H1 (cell line): Measurements from ENCODE around the gene CHIC1. TPM values are rescaled to one million over a fixed set of nuclear protein-coding genes. Genes with fewer than 3 reads are reported as not detected.
A peak's percentile ranks its signal among the peaks of the same experiment; 100 is the strongest.

Source experiments
- CTCF ChIA-PET: fragments of 300-600 bp; sonication (Branson Sonifier 250); formaldehyde crosslinking; loops from one replicate; lab custom pipeline; 2021; ENCODE audit not compliant: partially characterized antibody; lab: Charles Lee
- POLR2A ChIA-PET: fragments of 300-600 bp; sonication (Branson Sonifier 250); formaldehyde crosslinking; loops from one replicate; lab custom pipeline; 2021; ENCODE audit warnings: inconsistent platforms; ENCODE audit not compliant: partially characterized antibody; lab: Charles Lee
- DNase-seq, 2 experiments: peaks; one replicate each; pipeline versions ENCODE4 v3.0.0 to v3.0.0-alpha.2; 2010 to 2022; ENCODE audit warnings: low spot score in 2 of 2, low read depth in 1 of 2, mixed read lengths in 1 of 2
- FAIRE-seq: peaks from 2 replicates; lab custom pipeline; 2011; peaks lifted over from hg19 to GRCh38; lab: Jason Lieb, UNC
- H2AFZ ChIP-seq: 2 replicates; pipeline ENCODE4 v1.8.1; 2012; ENCODE audit warnings: low read length, inconsistent platforms
- H2AK5ac ChIP-seq: 2 replicates; pipeline ENCODE4 v1.6.1; 2013; ENCODE audit warnings: low read depth, low read length
- H2BK120ac ChIP-seq: replicated peaks from 2 replicates; pipeline ENCODE3; 2013; ENCODE audit warnings: low read depth, low read length, inconsistent platforms
- H2BK12ac ChIP-seq: 2 replicates; pipeline ENCODE4 v1.6.1; 2013; ENCODE audit warnings: low read depth, low read length
- H2BK15ac ChIP-seq: 2 replicates; pipeline ENCODE4 v1.6.1; 2013; ENCODE audit warnings: low read length
- H2BK20ac ChIP-seq: 2 replicates; pipeline ENCODE4 v1.6.1; 2013; ENCODE audit warnings: low read length
- H2BK5ac ChIP-seq: 2 replicates; pipeline ENCODE4 v1.6.1; 2013; ENCODE audit warnings: low read depth, low read length
- H3K14ac ChIP-seq: 2 replicates; pipeline ENCODE4 v1.6.1; 2013; ENCODE audit warnings: inconsistent platforms; ENCODE audit not compliant: insufficient read length
- H3K18ac ChIP-seq: 2 replicates; pipeline ENCODE4 v1.6.1; 2013; ENCODE audit warnings: low read length; ENCODE audit errors: extremely low read depth
- H3K23ac ChIP-seq: 2 replicates; pipeline ENCODE4 v1.6.1; 2013; ENCODE audit warnings: inconsistent platforms; ENCODE audit not compliant: insufficient read length
- H3K23me2 ChIP-seq: 2 replicates; pipeline ENCODE4 v1.6.1; 2013; ENCODE audit warnings: low read depth, low read length
- H3K27ac ChIP-seq: 2 replicates; pipeline ENCODE4 v1.6.1; 2011; ENCODE audit warnings: low read depth, low read length, inconsistent platforms
- H3K27me3 ChIP-seq, 4 experiments: replicated peaks in 1 of 4; 1 replicate in 1 of 4; 2 replicates in 3 of 4; pipeline versions ENCODE4 v1.6.1 to v1.8.1; 2011 to 2013; ENCODE audit warnings: low read length in 3 of 4, mild to moderate bottlenecking in 3 of 4, inconsistent platforms in 2 of 4, mixed read lengths in 2 of 4, moderate library complexity in 1 of 4; ENCODE audit not compliant: control insufficient read depth in 3 of 4, insufficient read depth in 3 of 4; ENCODE audit errors: extremely low read depth in 1 of 4
- H3K36me3 ChIP-seq, 4 experiments: 2 replicates each; pipeline versions ENCODE4 v1.6.1 to v1.8.1; 2011 to 2013; ENCODE audit warnings: mild to moderate bottlenecking in 4 of 4, low read length in 3 of 4, moderate library complexity in 2 of 4, control low read depth in 1 of 4, inconsistent platforms in 1 of 4; ENCODE audit not compliant: insufficient read depth in 4 of 4, control insufficient read depth in 2 of 4
- H3K4ac ChIP-seq: replicated peaks from 2 replicates; pipeline ENCODE3; 2013; ENCODE audit warnings: low read length, low read depth, mixed read lengths, inconsistent platforms; ENCODE audit not compliant: insufficient read length
- H3K4me1 ChIP-seq, 4 experiments: replicated peaks in 1 of 4; 1 replicate in 1 of 4; 2 replicates in 3 of 4; pipeline versions ENCODE4 v1.6.1 to v1.8.1; 2011 to 2013; ENCODE audit warnings: low read length in 3 of 4, inconsistent platforms in 2 of 4, mixed read lengths in 1 of 4; ENCODE audit not compliant: insufficient read depth in 4 of 4, control insufficient read depth in 3 of 4
- H3K4me2 ChIP-seq, 2 experiments: 2 replicates each; pipeline versions ENCODE4 v1.6.1 to v1.8.1; 2011 to 2013; ENCODE audit warnings: low read depth in 2 of 2, low read length in 2 of 2, control low read depth in 1 of 2, inconsistent platforms in 1 of 2, mild to moderate bottlenecking in 1 of 2; ENCODE audit not compliant: insufficient read depth in 1 of 2
- H3K4me3 ChIP-seq, 4 experiments: fragments of 200-600, 300-600 bp in 1 of 4; sonication (generic), shearing (Covaris generic), sonication (Bioruptor Twin) in 1 of 4; 2 replicates each; pipeline versions ENCODE4 v1.5.1 to v1.8.1; 2011 to 2016; ENCODE audit warnings: low read length in 4 of 4, low read depth in 3 of 4, control low read depth in 2 of 4, inconsistent platforms in 2 of 4, mild to moderate bottlenecking in 2 of 4, mixed read lengths in 1 of 4, moderate library complexity in 1 of 4; ENCODE audit not compliant: insufficient read depth in 2 of 4; ENCODE audit errors: extremely low read depth in 1 of 4
- H3K56ac ChIP-seq: replicated peaks from 2 replicates; pipeline ENCODE3; 2013; ENCODE audit warnings: low read depth, mild to moderate bottlenecking, mixed read lengths, low read length, inconsistent platforms; ENCODE audit not compliant: insufficient read length
- H3K79me1 ChIP-seq: 2 replicates; pipeline ENCODE4 v1.6.1; 2013; ENCODE audit warnings: low read depth, low read length, control low read depth
- H3K79me2 ChIP-seq, 2 experiments: 2 replicates each; pipeline versions ENCODE4 v1.6.1 to v1.8.1; 2012 to 2013; ENCODE audit warnings: low read length in 2 of 2, mild to moderate bottlenecking in 2 of 2, inconsistent platforms in 1 of 2; ENCODE audit not compliant: insufficient read depth in 2 of 2, control insufficient read depth in 1 of 2
- H3K9ac ChIP-seq, 4 experiments: replicated peaks in 1 of 4; 1 replicate in 1 of 4; 2 replicates in 3 of 4; pipeline versions ENCODE4 v1.6.1 to v1.8.1; 2011 to 2013; ENCODE audit warnings: low read depth in 3 of 4, low read length in 3 of 4, control low read depth in 2 of 4, mild to moderate bottlenecking in 2 of 4, moderate library complexity in 2 of 4, inconsistent platforms in 1 of 4; ENCODE audit errors: extremely low read depth in 1 of 4
- H3K9me3 ChIP-seq, 2 experiments: 2 replicates each; pipeline versions ENCODE4 v1.6.1 to v1.8.1; 2012 to 2013; ENCODE audit warnings: mild to moderate bottlenecking in 2 of 2, moderate library complexity in 2 of 2, control low read depth in 1 of 2, inconsistent platforms in 1 of 2, low read depth in 1 of 2, low read length in 1 of 2, mixed read lengths in 1 of 2; ENCODE audit not compliant: insufficient read depth in 2 of 2
- H4K20me1 ChIP-seq, 2 experiments: replicated peaks in 1 of 2; 2 replicates each; pipeline versions ENCODE3 to v1.8.1; 2011 to 2013; ENCODE audit warnings: inconsistent platforms in 2 of 2, low read length in 2 of 2, mild to moderate bottlenecking in 1 of 2; ENCODE audit not compliant: insufficient read depth in 2 of 2, control insufficient read depth in 1 of 2
- H4K5ac ChIP-seq: 2 replicates; pipeline ENCODE4 v1.6.1; 2013; ENCODE audit warnings: low read length, low read depth, mixed read lengths, inconsistent platforms; ENCODE audit not compliant: insufficient read length
- H4K8ac ChIP-seq: 2 replicates; pipeline ENCODE4 v1.8.0; 2013; ENCODE audit warnings: mild to moderate bottlenecking, moderate library complexity, low read length, inconsistent platforms; ENCODE audit not compliant: insufficient read depth; ENCODE audit errors: extremely low read depth
- H4K91ac ChIP-seq: replicated peaks from 2 replicates; pipeline ENCODE3; 2013; ENCODE audit warnings: low read length, mixed read lengths, inconsistent platforms; ENCODE audit not compliant: insufficient read length
- BCL11A ChIP-seq, 2 experiments: IDR thresholded peaks; one replicate each; pipeline ENCODE4 v1.6.1; 2011; ENCODE audit warnings: low read depth in 2 of 2, low read length in 2 of 2, mild to moderate bottlenecking in 2 of 2
- CREB1 ChIP-seq: IDR thresholded peaks from 2 replicates; pipeline ENCODE4 v1.6.1; 2012; ENCODE audit warnings: inconsistent platforms
- GABPA ChIP-seq: IDR thresholded peaks from 2 replicates; pipeline ENCODE4 v1.6.1; 2011; ENCODE audit warnings: mild to moderate bottlenecking, low read length, moderate library complexity, borderline replicate concordance; ENCODE audit not compliant: insufficient read depth
- SRF ChIP-seq: IDR thresholded peaks from 2 replicates; pipeline ENCODE4 v1.6.1; 2011; ENCODE audit warnings: mild to moderate bottlenecking, low read depth, low read length, moderate library complexity
- TAF1 ChIP-seq: IDR thresholded peaks from 2 replicates; pipeline ENCODE4 v1.6.1; 2011; ENCODE audit warnings: mild to moderate bottlenecking, low read depth, low read length
- TBP ChIP-seq: IDR thresholded peaks from 2 replicates; pipeline ENCODE4 v1.6.1; 2011; ENCODE audit warnings: low read depth, low read length, improper control_type of control experiment
- WGBS, 2 experiments: shearing (Covaris generic) in 1 of 2; methylation state at CpG; one replicate each; pipeline versions ENCODE4 v1.1.6 to v1.1.7; 2013 to 2015; ENCODE audit warnings: low lambda C conversion rate in 2 of 2, mixed read lengths in 2 of 2, inconsistent platforms in 1 of 2, low coverage in 1 of 2, missing lambda C conversion rate in 1 of 2; ENCODE audit not compliant: insufficient replicate concordance in 2 of 2, insufficient coverage in 1 of 2, insufficient read length in 1 of 2; ENCODE audit errors: extremely low coverage in 1 of 2, missing lambda C conversion rate in 1 of 2; 5-methylcytosine and 5-hydroxymethylcytosine counted together
- long read RNA-seq, 2 experiments: library from RNA in 1 of 2; library from capped mRNA in 1 of 2; stranded (forward); transcript quantifications; one replicate each; pipeline ENCODE4 v2.0.0, GENCODE V29; 2021; ENCODE audit warnings: inconsistent platforms in 1 of 2
- polyA minus RNA-seq, 3 experiments: library from RNA; depleted of rRNA, polyadenylated mRNA; stranded (reverse); fragments of >200 nt; gene quantifications; 1 replicate in 2 of 3; 2 replicates in 1 of 3; pipeline ENCODE4 v1.2.3, GENCODE V29; 2011
- polyA plus RNA-seq, 7 experiments: library from polyadenylated mRNA; depleted of rRNA in 3 of 7; stranded (reverse) in 5 of 7; unstranded in 2 of 7; fragments of >200 nt in 5 of 7; fragments of 200-250 nt in 2 of 7; gene quantifications; 1 replicate in 5 of 7; 2 replicates in 1 of 7; 4 replicates in 1 of 7; pipeline versions ENCODE4 v1.2.1 to v1.2.3, GENCODE V29; 2011 to 2013; ENCODE audit warnings: missing spikeins in 2 of 7, mixed read lengths in 2 of 7
- total RNA-seq: library from RNA; stranded (reverse); fragmentation: NEBNext Ultra II Directional; extraction: Animal tissue kit (Norgen Biotek cat#: 25700); gene quantifications from 2 replicates; pipeline ENCODE4 v1.2.1, GENCODE V29; 2021
- TF ChIP-seq, protein P1 (sequence below): IDR thresholded peaks from 2 replicates; pipeline ENCODE4 v1.6.1; 2011; ENCODE audit warnings: low read depth, mild to moderate bottlenecking, low read length; ENCODE audit not compliant: insufficient read depth

The CHIC1 gene
- total RNA-seq, result 9.6 and 10.1 TPM in 2 replicates
- 1.9 and 3.1 TPM in 2 replicates for polyA plus RNA-seq (2011; rRNA removed)
- polyA plus RNA-seq (2011; cell fraction: cytosol; rRNA removed), result 3.8 TPM
- polyA plus RNA-seq (2011; cell fraction: nucleus; rRNA removed), result 2.1 TPM
- 2.6 to 5.5 TPM (median 4.5 TPM) in 4 replicates for polyA plus RNA-seq (2012, experiment 1 of 2)
- 0.46 TPM for polyA plus RNA-seq (2012, experiment 2 of 2)
- polyA plus RNA-seq (2013, experiment 1 of 2), result 3.7 TPM
- polyA plus RNA-seq (2013, experiment 2 of 2), result 3.0 TPM
- 10.8 and 10.9 TPM in 2 replicates for polyA minus RNA-seq (2011; rRNA and poly(A)+ RNA removed)
- 3.1 TPM for polyA minus RNA-seq (2011; cell fraction: cytosol; rRNA and poly(A)+ RNA removed)
- polyA minus RNA-seq (2011; cell fraction: nucleus; rRNA and poly(A)+ RNA removed), result 19.4 TPM
- long read RNA-seq, experiment 1, partial matches to known transcripts, result 0 of 4 reads
- long read RNA-seq, experiment 1, other reads (novel, unspliced or antisense), result 4 of 4 reads
- long read RNA-seq, experiment 2, full-length matches to known transcripts, result 1 of 1 reads
- long read RNA-seq, experiment 2, partial matches to known transcripts, result 0 of 1 reads
- long read RNA-seq, experiment 2, other reads (novel, unspliced or antisense), result 0 of 1 reads

GRCh38 chrX:73562984-73563737, at the start of gene CHIC1:
Gene CHIC1, plus strand, starts transcription at chrX:73563197. Its CDS starts 88 bp downstream, at chrX:73563285.
- H3K27me3 ChIP-seq, result no peaks in the 10 kb centered on the region
- H3K36me3 ChIP-seq, result peaks cover 0 to 4% (median 0%) of the 10 kb centered on the region in 4 experiments; a peak in 1 of 8 replicates
- H2AFZ ChIP-seq, result peak within 1 kb of the TSS; percentile 70; the same call in 1 of the 2 replicates
- H3K23ac ChIP-seq, result no peak within 1 kb of the TSS
- no peak within 1 kb of the TSS for H2BK20ac ChIP-seq
- H2AK5ac ChIP-seq, result 0 out of 2 replicates have a peak within 1 kb of the TSS, but pooled peaks have one; percentile 77
- peak within 1 kb of the TSS in 3 of 4 experiments; percentile 66 to 89 (median 78); a peak in 6 of 7 replicates for H3K9ac ChIP-seq
- H3K4me2 ChIP-seq, result peak within 1 kb of the TSS; percentile 71 to 97
- peak within 1 kb of the TSS; percentile 94 for H2BK12ac ChIP-seq
- H3K4ac ChIP-seq, result no peak within 1 kb of the TSS
- H3K14ac ChIP-seq, result no peak within 1 kb of the TSS
- H4K20me1 ChIP-seq, result peaks cover 0 to 1% of the 10 kb centered on the region in 2 experiments
- ChIA-PET CTCF (interaction anchor here (0.6 kb wide), 1 partner anchor 128 kb away, joined by 4 read pairs; no protein-coding TSS in a partner anchor), POLR2A (interaction anchor here (1.0 kb wide), 1 partner anchor 55 kb away, joined by 3 read pairs; no protein-coding TSS in a partner anchor)
- H3K4me1 ChIP-seq, result 0 out of 7 replicates have a peak, but pooled peaks cover 0 to 2% (median 0%) of the 10 kb centered on the region in 4 experiments
- peak within 1 kb of the TSS; percentile 95 for H4K5ac ChIP-seq
- no peaks in the 10 kb centered on the region for H3K9me3 ChIP-seq
- H4K91ac ChIP-seq, result peak within 1 kb of the TSS; percentile 91
- no peak within 1 kb of the TSS for H2BK15ac ChIP-seq
- H3K27ac ChIP-seq, result peak within 1 kb of the TSS; percentile 77; the same call in 1 of the 2 replicates
- peak within 1 kb of the TSS; percentile 90 for H3K18ac ChIP-seq
- H3K4me3 ChIP-seq, result peak within 1 kb of the TSS; percentile 70 to 92 (median 80)
- FAIRE-seq, result peak; percentile 77
- no peaks in the 10 kb centered on the region; the same call in 1 of the 2 replicates for H3K79me1 ChIP-seq
- H3K79me2 ChIP-seq, result peaks cover 0 to 36% of the 10 kb centered on the region in 2 experiments; a peak in 2 of 4 replicates
- H2BK5ac ChIP-seq, result peak within 1 kb of the TSS; percentile 93
- peaks cover 4% of the 10 kb centered on the region; the same call in 1 of the 2 replicates for H3K23me2 ChIP-seq
- H3K56ac ChIP-seq, result no peak within 1 kb of the TSS
- peak within 1 kb of the TSS; percentile 98 for H4K8ac ChIP-seq
- WGBS, 2 experiments, result 1% methylated on average over 32 of the region's 51 CpGs; no CpG with 5 or more reads in 1 of the 2 experiments
- no peak within 1 kb of the TSS for H2BK120ac ChIP-seq
- DNase-seq, result peak; percentile 36 to 65
- TF ChIP-seq TBP (peak; percentile 69), BCL11A (IDR thresholded peaks at IDR 0.05; ENCODE audit: low read depth in 2 of 2, low read length in 2 of 2) (no peak), CREB1 (peak; percentile 38; the same call in 1 of the 2 replicates), TAF1 (peak; percentile 85), SRF (no peak), GABPA (no peak)
- TF ChIP-seq, protein P1, sequence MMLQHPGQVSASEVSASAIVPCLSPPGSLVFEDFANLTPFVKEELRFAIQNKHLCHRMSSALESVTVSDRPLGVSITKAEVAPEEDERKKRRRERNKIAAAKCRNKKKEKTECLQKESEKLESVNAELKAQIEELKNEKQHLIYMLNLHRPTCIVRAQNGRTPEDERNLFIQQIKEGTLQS, result 0 out of 2 replicates have a peak, but pooled peaks have one; percentile 33
